ENCODE measurements around the gene PTS.
"Not testable (repeated sequence)": the region's sequence is repeated elsewhere in the genome, so short reads cannot be mapped to it uniquely, and the experiment has no call there.

Gene PTS

GRCh38 chr11:112226062-112226830, at the start of gene PTS:
PTS (plus strand) TSS chr11:112226428; CDS start chr11:112226444, 16 bp downstream.
- peak; percentile 85 to 88 for DNase-seq

- DNase-seq, result no peak
Measured at GRCh38 chr11:112177589-112177988, 48.6 kb upstream of the PTS start.

- DNase-seq, result no peak
Measured at GRCh38 chr11:112178428-112178827, 47.8 kb upstream of the PTS start.

- no peak for DNase-seq
Measured at GRCh38 chr11:112178936-112179335, 47.3 kb upstream of the PTS start.

- DNase-seq, result peak; percentile 10 to 31
Measured at GRCh38 chr11:112179601-112180000, 46.6 kb upstream of the PTS start.

GRCh38 chr11:112182867-112183266, 43.4 kb upstream of the PTS start:
- no peak for DNase-seq

GRCh38 chr11:112185883-112186282, 40.3 kb upstream of the PTS start:
- DNase-seq, result no peak

- no peak for DNase-seq
Measured at GRCh38 chr11:112186304-112186703, 39.9 kb upstream of the PTS start.

GRCh38 chr11:112195113-112195512, 31.1 kb upstream of the PTS start:
- not testable (repeated sequence) for DNase-seq

GRCh38 chr11:112195951-112196351, 30.3 kb upstream of the PTS start:
- no peak for DNase-seq

- DNase-seq, result no peak
Measured at GRCh38 chr11:112196519-112197087, 29.6 kb upstream of the PTS start.

- DNase-seq, result not testable (repeated sequence)
Measured at GRCh38 chr11:112199101-112199500, 27.1 kb upstream of the PTS start.

- DNase-seq, result no peak
Measured at GRCh38 chr11:112200252-112200651, 26.0 kb upstream of the PTS start.

- DNase-seq, result no peak
Measured at GRCh38 chr11:112206071-112206470, 20.2 kb upstream of the PTS start.

GRCh38 chr11:112210890-112211289, 15.3 kb upstream of the PTS start:
- DNase-seq, result no peak

GRCh38 chr11:112211536-112211935, 14.7 kb upstream of the PTS start:
- peak in 1 of 2 donors; percentile 5 for DNase-seq

GRCh38 chr11:112212290-112212689, 13.9 kb upstream of the PTS start:
- no peak for DNase-seq

- no peak for DNase-seq
Measured at GRCh38 chr11:112212710-112213109, 13.5 kb upstream of the PTS start.

GRCh38 chr11:112213753-112214152, 12.5 kb upstream of the PTS start:
- DNase-seq, result no peak

- no peak for DNase-seq
Measured at GRCh38 chr11:112215621-112216020, 10.6 kb upstream of the PTS start.

GRCh38 chr11:112216561-112217105, 9.6 kb upstream of the PTS start:
- DNase-seq, result no peak

- peak; percentile 60 to 82 for DNase-seq
Measured at GRCh38 chr11:112219476-112220232, 6.6 kb upstream of the PTS start.

GRCh38 chr11:112221274-112221835, 4.9 kb upstream of the PTS start:
- no peak for DNase-seq

Data from CD4-positive, alpha-beta T cell treated with Interferon alpha-2 for 1 hour (primary cell).